Keratinocyte (primary cell): Measurements from ENCODE around the gene SORBS2. TPM values are rescaled to one million over a fixed set of nuclear protein-coding genes. Genes with fewer than 3 reads are reported as not detected.
"Not testable (repeated sequence)": the region's sequence is repeated elsewhere in the genome, so short reads cannot be mapped to it uniquely, and the experiment has no call there.

Experiments used
- DNase-seq: peaks from one replicate; pipeline ENCODE4 v3.0.0-alpha.2; 2011; ENCODE audit warnings: low read depth, missing footprints, low spot score
- FAIRE-seq: peaks from 2 replicates; lab custom pipeline; 2011; peaks lifted over from hg19 to GRCh38; lab: Jason Lieb, UNC
- H2AFZ ChIP-seq: 2 replicates; pipeline ENCODE4 v1.6.0; 2012; ENCODE audit warnings: low read length, control low read depth, inconsistent platforms; ENCODE audit not compliant: control insufficient read depth
- H3K27ac ChIP-seq: 2 replicates; pipeline ENCODE4 v1.5.1; 2011; ENCODE audit warnings: low read length; ENCODE audit not compliant: control insufficient read depth, insufficient read depth
- H3K27me3 ChIP-seq: 3 replicates; pipeline ENCODE4 v1.6.0; 2011; ENCODE audit warnings: low read length; ENCODE audit not compliant: control insufficient read depth, insufficient read depth; ENCODE audit errors: extremely low read depth
- H3K36me3 ChIP-seq, 2 experiments: 2 replicates in 1 of 2; 3 replicates in 1 of 2; pipeline ENCODE4 v1.5.1; 2011; ENCODE audit warnings: low read length in 2 of 2, mild to moderate bottlenecking in 1 of 2; ENCODE audit not compliant: control insufficient read depth in 2 of 2, insufficient read depth in 2 of 2; ENCODE audit errors: extremely low read depth in 1 of 2
- H3K4me1 ChIP-seq: 3 replicates; pipeline ENCODE4 v1.5.1; 2011; ENCODE audit warnings: low read length; ENCODE audit not compliant: control insufficient read depth, insufficient read depth; ENCODE audit errors: extremely low read depth
- H3K4me2 ChIP-seq: 3 replicates; pipeline ENCODE4 v1.6.0; 2011; ENCODE audit warnings: low read depth, low read length; ENCODE audit not compliant: control insufficient read depth, insufficient read depth; ENCODE audit errors: extremely low read depth
- H3K4me3 ChIP-seq, 3 experiments: fragments of 200-600 bp in 1 of 3; sonication (generic) in 1 of 3; 2 replicates in 2 of 3; 3 replicates in 1 of 3; pipeline ENCODE4 v1.5.1; 2011 to 2016; ENCODE audit warnings: low read length in 3 of 3, mild to moderate bottlenecking in 3 of 3, control low read depth in 2 of 3, inconsistent platforms in 1 of 3, low read depth in 1 of 3, mixed read lengths in 1 of 3, mixed run types in 1 of 3, moderate library complexity in 1 of 3; ENCODE audit not compliant: control insufficient read depth in 2 of 3, insufficient read depth in 2 of 3; ENCODE audit errors: extremely low read depth in 1 of 3
- H3K79me2 ChIP-seq: 2 replicates; pipeline ENCODE4 v1.6.0; 2012; ENCODE audit warnings: low read length; ENCODE audit not compliant: control insufficient read depth, insufficient read depth
- H3K9ac ChIP-seq: 3 replicates; pipeline ENCODE4 v1.6.0; 2011; ENCODE audit warnings: low read length; ENCODE audit not compliant: control insufficient read depth, insufficient read depth; ENCODE audit errors: extremely low read depth
- H3K9me1 ChIP-seq: 3 replicates; pipeline ENCODE4 v1.6.0; 2011; ENCODE audit warnings: low read length; ENCODE audit not compliant: control insufficient read depth, insufficient read depth; ENCODE audit errors: extremely low read depth
- H3K9me3 ChIP-seq: 2 replicates; pipeline ENCODE4 v1.5.1; 2012; ENCODE audit warnings: low read depth, low read length; ENCODE audit not compliant: control insufficient read depth
- H4K20me1 ChIP-seq: 3 replicates; pipeline ENCODE4 v1.6.0; 2011; ENCODE audit warnings: low read length; ENCODE audit not compliant: control insufficient read depth, insufficient read depth; ENCODE audit errors: extremely low read depth
- CTCF ChIP-seq, 3 experiments: IDR thresholded peaks in 1 of 3; conservative IDR thresholded peaks in 1 of 3; optimal IDR thresholded peaks in 1 of 3; 2 replicates in 2 of 3; 3 replicates in 1 of 3; pipeline versions ENCODE3 to v1.5.1; 2011; ENCODE audit warnings: low read length in 3 of 3, mild to moderate bottlenecking in 3 of 3, moderate library complexity in 2 of 3, control low read depth in 1 of 3, inconsistent platforms in 1 of 3; ENCODE audit not compliant: insufficient read depth in 2 of 3; ENCODE audit errors: extremely low read depth in 1 of 3
- EZH2 ChIP-seq: IDR thresholded peaks from one replicate; pipeline ENCODE4 v1.6.1; 2012; ENCODE audit warnings: inconsistent platforms, mild to moderate bottlenecking, low read length, moderate library complexity
- dilution Hi-C: fragments of 300-500 bp; cut with MboI; formaldehyde crosslinking; loops from one replicate; pipeline ENCODE4 v1.7.0; 2020; ENCODE audit warnings: low sequenced_read_pairs; ENCODE audit not compliant: extremely low pct_ligation_motif_present
- polyA plus RNA-seq, 5 experiments: library from polyadenylated mRNA; depleted of rRNA in 3 of 5; stranded (reverse) in 3 of 5; stranded (forward) in 1 of 5; unstranded in 1 of 5; fragments of >200 nt; gene quantifications; 1 replicate in 1 of 5; 2 replicates in 3 of 5; 3 replicates in 1 of 5; pipeline versions ENCODE4 v1.2.1 to v1.2.3, GENCODE V29; 2011 to 2012; ENCODE audit warnings: missing spikeins in 2 of 5, low read depth in 1 of 5, low replicate concordance in 1 of 5

The SORBS2 gene
- polyA plus RNA-seq, 1 donor (not counting 4 experiments of a cell fraction or from before 2014, with no cell fraction given) = 0.14 TPM

GRCh38 chr4:185716577-185717376 lies 95.2 kb downstream of the SORBS2 start:
- dilution Hi-C loops = no loop called here
- Histone ChIP-seq H3K27me3 (peaks cover 3% of the 10 kb centered on the region), H4K20me1 (no peaks in the 10 kb centered on the region), H3K79me2 (no peaks in the 10 kb centered on the region), H3K36me3 (no peaks in the 10 kb centered on the region), H3K9me3 (no peaks in the 10 kb centered on the region), H3K27ac (no peak overlapping the region), H3K4me1 (peaks cover 9% of the 10 kb centered on the region), H2AFZ (no peak overlapping the region), H3K4me3 (no peak overlapping the region), H3K9me1 (no peaks in the 10 kb centered on the region), H3K4me2 (no peak overlapping the region), H3K9ac (no peak overlapping the region)
- DNase-seq (no peak), FAIRE-seq (no peak)
- no peak for TF ChIP-seq CTCF (optimal IDR thresholded peaks at IDR 0.05 in 1 of 3, IDR thresholded peaks at IDR 0.05 in 1 of 3, conservative IDR thresholded peaks at IDR 0.05 in 1 of 3; ENCODE audit: extremely low read depth in 1 of 3, insufficient read depth in 2 of 3, low read length in 3 of 3)
- no peak for TF ChIP-seq EZH2

GRCh38 chr4:185716141-185716551 lies 95.8 kb downstream of the SORBS2 start:
- dilution Hi-C loops = no loop called here
- no peak overlapping the region for H3K4me2 ChIP-seq
- H3K4me3 ChIP-seq = no peak overlapping the region
- no peak for FAIRE-seq
- H3K9ac ChIP-seq = no peak overlapping the region
- H3K27ac ChIP-seq = no peak overlapping the region
- no peaks in the 10 kb centered on the region for H3K79me2 ChIP-seq
- H3K9me3 ChIP-seq = no peaks in the 10 kb centered on the region
- H2AFZ ChIP-seq = no peak overlapping the region
- peaks cover 3% of the 10 kb centered on the region for H3K27me3 ChIP-seq
- H3K4me1 ChIP-seq = peaks cover 9% of the 10 kb centered on the region
- H4K20me1 ChIP-seq = no peaks in the 10 kb centered on the region
- TF ChIP-seq CTCF (optimal IDR thresholded peaks at IDR 0.05 in 1 of 3, IDR thresholded peaks at IDR 0.05 in 1 of 3, conservative IDR thresholded peaks at IDR 0.05 in 1 of 3; ENCODE audit: extremely low read depth in 1 of 3, insufficient read depth in 2 of 3, low read length in 3 of 3) (no peak), EZH2 (no peak)
- H3K9me1 ChIP-seq = no peaks in the 10 kb centered on the region
- DNase-seq = no peak
- no peaks in the 10 kb centered on the region for H3K36me3 ChIP-seq

GRCh38 chr4:185714524-185714923 lies 97.5 kb downstream of the SORBS2 start:
- DNase-seq, H3K4me1 ChIP-seq, H3K4me2 ChIP-seq, H3K27me3 ChIP-seq, H3K79me2 ChIP-seq, H3K36me3 ChIP-seq, FAIRE-seq, H3K9ac ChIP-seq, H3K9me1 ChIP-seq, H4K20me1 ChIP-seq, H3K4me3 ChIP-seq, dilution Hi-C loops, H3K27ac ChIP-seq, H3K9me3 ChIP-seq, H2AFZ ChIP-seq: not testable (repeated sequence)
